ENCODE measurements around the gene MAP4K3. TPM values are rescaled to one million over a fixed set of nuclear protein-coding genes. Genes with fewer than 3 reads are reported as not detected.
"Not testable (repeated sequence)": the region's sequence is repeated elsewhere in the genome, so short reads cannot be mapped to it uniquely, and the experiment has no call there.

Gene MAP4K3
- total RNA-seq, 2 experiments from 2014 or later: 8.3 to 9.5 TPM

DNA sequence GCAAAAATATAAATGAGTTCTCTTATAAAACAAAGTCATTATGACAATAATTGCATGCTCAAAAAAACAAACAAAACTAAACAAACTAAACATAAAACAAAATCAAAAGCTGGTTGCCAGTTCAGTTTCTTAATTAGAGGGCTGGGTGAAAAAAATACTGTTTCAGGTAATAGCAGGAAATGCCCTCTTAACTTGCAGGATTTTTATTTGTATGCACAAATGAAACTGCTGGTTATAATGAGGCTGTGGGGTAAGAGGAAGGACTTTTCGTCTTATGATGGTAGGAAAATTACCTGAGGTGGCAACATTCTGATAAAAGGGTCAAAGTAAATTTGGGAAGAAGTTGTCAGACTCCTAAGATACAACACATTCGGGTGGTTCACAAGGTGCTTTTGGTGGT lies 171.8 kb downstream of the MAP4K3 start:
- ChIA-PET POLR2A (no interaction called here), CTCF (no interaction called here)

GRCh38 chr2:39264733-39265132 lies 172.4 kb downstream of the MAP4K3 start:
- POLR2A ChIA-PET: no interaction called here
- CTCF ChIA-PET: no interaction called here

DNA sequence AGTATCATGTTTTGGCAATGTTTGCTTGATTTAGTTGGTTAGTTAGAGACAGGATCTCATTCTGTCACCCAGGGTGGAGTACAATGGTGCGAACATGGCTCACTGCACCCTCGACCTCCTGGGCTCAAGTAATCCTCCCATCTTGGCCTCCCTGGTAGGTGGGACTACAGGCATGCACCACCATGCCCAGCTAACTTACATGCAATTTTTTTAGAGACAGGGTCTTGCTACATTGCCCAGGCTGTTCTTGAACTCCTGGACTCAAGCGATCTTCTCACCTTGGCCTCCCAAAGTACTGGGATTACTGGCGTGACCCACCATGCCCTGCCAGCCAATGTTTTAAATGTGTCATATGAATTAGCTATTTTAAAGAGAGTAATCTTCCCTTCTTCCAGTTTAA lies 177.0 kb downstream of the MAP4K3 start:
- CTCF ChIA-PET: no interaction called here
- POLR2A ChIA-PET: no interaction called here

- ChIA-PET CTCF (no interaction called here), POLR2A (no interaction called here)
These were observed 181.0 kb downstream of the MAP4K3 start for GRCh38 chr2:39256040-39256439.

- ChIA-PET POLR2A (no interaction called here), CTCF (interaction anchor here (0.9 kb wide), 1 partner anchor 102 kb away, joined by 4 read pairs; no protein-coding TSS in a partner anchor)
These were observed 184.1 kb downstream of the MAP4K3 start for GRCh38 chr2:39252888-39253518.

- ChIA-PET POLR2A (no interaction called here), CTCF (no interaction called here)
These were observed 189.5 kb downstream of the MAP4K3 start for GRCh38 chr2:39247512-39248043.

- POLR2A ChIA-PET: interaction anchor here (1.5 kb wide), 1 partner anchor 126 kb away, joined by 3 read pairs; the partner anchor contains the start of gene SOS1
- CTCF ChIA-PET: no interaction called here
These were observed 190.6 kb downstream of the MAP4K3 start for GRCh38 chr2:39246382-39246980.

GRCh38 chr2:39244963-39245625 lies 192.0 kb downstream of the MAP4K3 start:
- CTCF ChIA-PET: not testable (repeated sequence)
- POLR2A ChIA-PET: interaction anchor here (1.5 kb wide), 1 partner anchor 124 kb away, joined by 3 read pairs; the partner anchor contains the start of gene SOS1

DNA sequence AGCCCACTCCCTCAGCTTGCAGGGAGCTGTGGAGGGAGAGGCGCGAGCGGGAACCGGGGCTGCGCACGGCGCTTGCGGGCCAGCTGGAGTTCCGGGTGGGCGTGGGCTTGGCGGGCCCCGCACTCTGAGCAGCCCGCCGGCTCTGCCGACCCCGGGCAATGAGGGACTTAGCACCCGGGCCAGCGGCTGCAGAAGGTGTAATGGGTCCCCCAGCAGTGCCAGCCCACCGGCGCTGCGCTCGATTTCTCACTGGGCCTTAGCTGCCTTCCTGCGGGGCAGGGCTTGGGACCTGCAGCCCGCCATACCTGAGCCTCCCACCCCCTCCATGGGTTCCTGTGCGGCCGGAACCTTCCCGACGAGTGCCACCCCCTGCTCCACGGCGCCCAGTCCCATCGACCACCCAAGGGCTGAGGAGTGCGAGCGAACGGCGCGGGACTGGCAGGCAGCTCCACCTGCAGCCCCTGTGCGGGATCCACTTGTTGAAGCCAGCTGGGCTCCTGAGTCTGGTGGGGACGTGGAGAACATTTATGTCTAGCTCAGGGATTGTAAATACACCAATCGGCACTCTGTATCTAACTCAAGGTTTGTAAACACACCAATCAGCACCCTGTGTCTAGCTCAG lies 192.7 kb downstream of the MAP4K3 start:
- CTCF ChIA-PET, POLR2A ChIA-PET: not testable (repeated sequence)

DNA sequence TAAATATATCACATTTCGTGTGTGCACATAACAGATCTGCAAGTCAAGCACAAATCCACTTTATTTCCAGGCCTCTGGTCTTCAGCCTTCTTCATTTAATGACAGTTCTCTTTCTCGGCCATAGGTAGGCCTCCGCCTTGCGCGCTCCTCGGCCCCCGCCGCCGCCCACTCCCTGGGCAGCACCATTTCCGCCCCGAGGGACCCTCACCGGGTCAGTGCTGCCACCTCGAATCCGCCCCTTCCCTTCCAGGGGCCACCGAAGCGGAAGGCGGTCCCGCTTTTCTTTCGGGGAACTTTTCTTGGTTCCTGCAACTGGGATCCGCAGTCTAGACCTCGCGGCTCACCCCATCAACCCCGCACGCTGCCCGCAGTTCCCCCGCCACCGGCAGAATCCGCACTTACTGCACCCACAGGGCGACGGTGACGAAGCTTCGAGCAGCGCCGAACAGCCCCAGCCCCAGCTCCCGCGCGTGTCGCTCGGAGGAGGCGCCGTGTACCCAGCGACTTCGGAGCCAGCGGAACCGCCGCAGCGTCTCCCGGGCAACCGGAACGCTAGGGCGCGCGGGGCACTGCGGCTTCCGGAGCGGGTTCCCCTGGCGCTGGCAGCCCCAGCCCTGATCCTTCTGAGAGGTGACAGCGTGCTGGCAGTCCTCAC lies 193.5 kb downstream of the MAP4K3 start, which contains the start of gene CDKL4:
CDKL4 (minus strand) TSS at position 502 of the 655 bp plus-strand sequence.
- POLR2A ChIA-PET: no interaction called here

DNA sequence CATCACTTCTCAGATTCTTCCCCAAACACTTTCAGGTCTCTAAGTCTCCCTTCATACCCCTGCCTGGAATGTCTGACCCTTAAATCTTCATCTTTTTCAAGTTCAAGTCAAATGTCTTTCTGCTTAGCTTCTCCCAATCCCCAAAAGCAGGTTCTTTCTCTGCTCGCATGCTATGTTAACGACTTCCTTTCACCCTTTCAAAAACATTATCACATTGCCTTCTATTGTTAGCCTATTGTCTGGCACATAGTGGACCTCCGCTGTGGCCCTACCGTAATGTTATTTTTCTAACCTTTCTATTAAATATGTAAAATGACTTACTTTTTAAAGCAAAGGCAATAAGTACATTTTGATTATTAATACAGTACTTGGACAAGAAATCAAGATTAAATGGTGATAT lies 195.5 kb downstream of the MAP4K3 start:
- POLR2A ChIA-PET: interaction anchor here (0.5 kb wide), 1 partner anchor 302 kb away, joined by 3 read pairs; no protein-coding TSS in a partner anchor
- CTCF ChIA-PET: no interaction called here

More for the DNA sequence above, 193.5 kb downstream of the MAP4K3 start, which contains the start of gene CDKL4:
- CTCF ChIA-PET: no interaction called here

GRCh38 chr2:39240758-39241157 lies 196.3 kb downstream of the MAP4K3 start:
- CTCF ChIA-PET: no interaction called here
- POLR2A ChIA-PET: no interaction called here

DNA sequence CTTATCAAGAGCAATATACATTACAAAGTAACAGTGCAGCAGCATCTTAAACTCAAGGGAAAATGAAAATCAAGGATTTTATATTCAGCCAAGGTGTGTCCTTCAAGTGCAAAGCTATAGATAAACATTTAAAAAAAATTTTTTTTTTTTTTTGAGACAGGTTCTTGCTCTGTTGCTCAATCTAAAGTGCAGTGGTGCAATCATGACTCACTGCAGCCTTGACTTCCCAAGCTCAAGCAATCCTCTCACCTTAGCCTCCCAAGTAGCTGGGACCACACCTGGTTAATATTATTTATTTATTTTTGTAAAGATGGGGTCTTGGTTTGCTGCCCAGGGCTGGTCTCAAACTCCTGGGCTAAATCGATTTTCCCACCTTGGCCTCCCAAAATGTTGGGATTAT lies 202.3 kb downstream of the MAP4K3 start:
- POLR2A ChIA-PET: no interaction called here

DNA sequence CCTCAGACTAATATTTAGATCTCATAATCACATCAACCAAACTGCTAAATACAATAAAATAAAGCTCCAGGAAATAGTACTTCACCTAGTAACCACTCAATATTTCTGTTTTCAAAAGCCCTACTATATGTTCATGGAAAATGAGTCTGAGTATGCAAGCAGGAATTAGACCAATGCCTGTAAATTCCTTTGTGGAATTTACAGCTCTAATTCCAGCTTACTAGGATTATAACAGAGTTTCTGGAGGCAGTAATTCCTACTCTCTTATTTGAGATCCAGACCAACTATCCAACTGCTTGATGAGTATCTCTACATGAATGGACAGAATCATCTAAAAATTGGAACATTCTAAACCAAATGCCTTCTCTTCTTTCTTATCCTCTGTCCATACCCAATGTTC lies 204.9 kb downstream of the MAP4K3 start:
- ChIA-PET POLR2A (no interaction called here), CTCF (interaction anchor here (1.0 kb wide), 1 partner anchor 285 kb away, joined by 3 read pairs; no protein-coding TSS in a partner anchor)

More for the DNA sequence above, 202.3 kb downstream of the MAP4K3 start:
- CTCF ChIA-PET: no interaction called here

GRCh38 chr2:39228413-39229209 lies 208.5 kb downstream of the MAP4K3 start:
- CTCF ChIA-PET: interaction anchor here (0.6 to 3.8 kb wide), 20 partner anchors 10 to 434 kb away, joined by 3 to 21 read pairs (median 5); partner anchors contain the start of gene SOS1
- POLR2A ChIA-PET: interaction anchor here (1.2 kb wide), 1 partner anchor 108 kb away, joined by 5 read pairs; the partner anchor contains the start of gene SOS1

DNA sequence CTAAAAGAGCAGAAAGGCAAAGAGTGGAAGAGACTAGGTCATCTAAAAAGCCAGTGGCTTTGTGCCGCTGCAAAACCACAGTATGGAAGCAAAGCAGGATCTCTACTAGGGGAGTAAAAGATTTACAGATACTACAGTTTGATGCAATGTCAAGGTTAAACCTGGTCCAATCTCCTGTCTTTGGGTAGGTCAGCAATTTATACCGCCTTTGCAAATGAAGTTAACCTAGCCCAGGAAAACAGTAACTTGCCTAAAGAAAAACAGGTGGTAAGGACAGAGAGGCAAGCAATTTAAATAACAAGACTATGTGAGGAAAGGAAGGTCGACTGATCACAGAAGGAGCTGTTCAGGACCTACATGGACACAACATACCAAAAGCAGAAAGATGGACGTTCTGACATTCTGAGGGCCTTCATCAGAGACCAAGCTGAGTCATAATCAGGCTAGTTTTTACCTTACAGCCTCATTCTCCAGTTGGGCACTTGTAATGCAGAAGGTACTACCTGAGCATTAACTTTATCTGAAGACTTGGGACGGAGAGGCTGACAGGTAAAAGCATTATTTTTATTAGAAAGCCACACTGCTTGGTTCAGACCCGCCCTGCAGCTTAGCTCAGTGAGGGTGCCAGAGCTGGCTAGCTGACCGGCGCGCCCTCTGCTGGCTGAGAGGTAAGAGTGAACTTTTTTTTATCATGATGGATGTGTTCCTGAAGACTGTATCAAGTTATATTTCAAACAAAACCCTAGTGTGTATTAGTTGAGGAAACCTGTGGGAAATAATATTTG lies 209.3 kb downstream of the MAP4K3 start:
- POLR2A ChIA-PET: interaction anchor here (1.2 kb wide), 1 partner anchor 107 kb away, joined by 5 read pairs; the partner anchor contains the start of gene SOS1

GRCh38 chr2:39225567-39225966 lies 211.5 kb downstream of the MAP4K3 start:
- POLR2A ChIA-PET: interaction anchor here (0.9 to 1.0 kb wide), 2 partner anchors 101 to 105 kb away, joined by 3 read pairs; partner anchors contain the start of gene SOS1
- CTCF ChIA-PET: interaction anchor here (0.8 to 2.3 kb wide), 4 partner anchors 14 to 107 kb away, joined by 3 to 6 read pairs (median 4); partner anchors contain the start of gene SOS1

More for the DNA sequence above, 209.3 kb downstream of the MAP4K3 start:
- CTCF ChIA-PET: interaction anchor here (0.7 to 3.8 kb wide), 14 partner anchors 17 to 433 kb away, joined by 3 to 21 read pairs (median 6); partner anchors contain the start of gene SOS1
